GM12874 (cell line): ENCODE data around the gene PACSIN1.

Experiments used
- CTCF ChIP-seq: IDR thresholded peaks from 2 replicates; pipeline ENCODE4 v1.5.1; 2011; ENCODE audit warnings: low read depth, mild to moderate bottlenecking, control low read depth, low read length, moderate library complexity; ENCODE audit not compliant: insufficient read depth

PACSIN1 gene

GRCh38 chr6:34558172-34558714 is 92.4 kb downstream of the PACSIN1 start:
- no peak for TF ChIP-seq CTCF

- TF ChIP-seq CTCF, result no peak
These were observed 93.9 kb downstream of the PACSIN1 start for GRCh38 chr6:34559651-34560365.

GRCh38 chr6:34560366-34561226 is 94.7 kb downstream of the PACSIN1 start:
- TF ChIP-seq CTCF, result no peak

GRCh38 chr6:34561227-34561530 is 95.3 kb downstream of the PACSIN1 start:
- TF ChIP-seq CTCF, result no peak

GRCh38 chr6:34562350-34562749 is 96.5 kb downstream of the PACSIN1 start:
- no peak for TF ChIP-seq CTCF

GRCh38 chr6:34562861-34563512 is 97.1 kb downstream of the PACSIN1 start:
- no peak for TF ChIP-seq CTCF

- no peak for TF ChIP-seq CTCF
These were observed 97.6 kb downstream of the PACSIN1 start for GRCh38 chr6:34563513-34563870.
